Osteocyte (in vitro differentiated cells): ENCODE data around the gene COTL1. TPM values are rescaled to one million over a fixed set of nuclear protein-coding genes. Genes with fewer than 3 reads are reported as not detected.
A peak's percentile ranks its signal among the peaks of the same experiment; 100 is the strongest.

Experiments
- DNase-seq: peaks from one replicate; pipeline ENCODE4 v3.0.0; 2021; ENCODE audit warnings: mixed read lengths; ENCODE audit not compliant: unreplicated experiment; ENCODE audit errors: extremely low spot score
- H3K27ac Mint-ChIP-seq: one replicate; pipeline ENCODE4 v1.8.0; 2021; ENCODE audit warnings: mild to moderate bottlenecking, mixed read lengths; ENCODE audit not compliant: unreplicated experiment
- H3K27me3 Mint-ChIP-seq: one replicate; pipeline ENCODE4 v1.8.0; 2021; ENCODE audit warnings: mixed read lengths; ENCODE audit not compliant: unreplicated experiment
- H3K36me3 Mint-ChIP-seq: one replicate; pipeline ENCODE4 v1.8.0; 2021; ENCODE audit warnings: mixed read lengths; ENCODE audit not compliant: unreplicated experiment
- H3K4me1 Mint-ChIP-seq: one replicate; pipeline ENCODE4 v1.8.0; 2021; ENCODE audit warnings: mixed read lengths; ENCODE audit not compliant: unreplicated experiment
- H3K4me3 Mint-ChIP-seq: one replicate; pipeline ENCODE4 v1.8.0; 2021; ENCODE audit warnings: mild to moderate bottlenecking, moderate library complexity, mixed read lengths; ENCODE audit not compliant: unreplicated experiment
- H3K9me3 Mint-ChIP-seq: one replicate; pipeline ENCODE4 v1.8.0; 2021; ENCODE audit warnings: mixed read lengths; ENCODE audit not compliant: unreplicated experiment
- total RNA-seq: library from RNA; stranded (reverse); gene quantifications from 2 replicates; pipeline ENCODE4 v1.2.1, GENCODE V29; 2021
- TF ChIP-seq, protein P1 (sequence below): fragments of 200-600 bp; sonication (generic); IDR thresholded peaks from 2 replicates; pipeline ENCODE4 v1.5.0; 2021; ENCODE audit warnings: antibody characterized with exemption, mild to moderate bottlenecking, moderate library complexity

Gene COTL1
- total RNA-seq, 1 donor from 2014 or later, result 103 TPM

DNA sequence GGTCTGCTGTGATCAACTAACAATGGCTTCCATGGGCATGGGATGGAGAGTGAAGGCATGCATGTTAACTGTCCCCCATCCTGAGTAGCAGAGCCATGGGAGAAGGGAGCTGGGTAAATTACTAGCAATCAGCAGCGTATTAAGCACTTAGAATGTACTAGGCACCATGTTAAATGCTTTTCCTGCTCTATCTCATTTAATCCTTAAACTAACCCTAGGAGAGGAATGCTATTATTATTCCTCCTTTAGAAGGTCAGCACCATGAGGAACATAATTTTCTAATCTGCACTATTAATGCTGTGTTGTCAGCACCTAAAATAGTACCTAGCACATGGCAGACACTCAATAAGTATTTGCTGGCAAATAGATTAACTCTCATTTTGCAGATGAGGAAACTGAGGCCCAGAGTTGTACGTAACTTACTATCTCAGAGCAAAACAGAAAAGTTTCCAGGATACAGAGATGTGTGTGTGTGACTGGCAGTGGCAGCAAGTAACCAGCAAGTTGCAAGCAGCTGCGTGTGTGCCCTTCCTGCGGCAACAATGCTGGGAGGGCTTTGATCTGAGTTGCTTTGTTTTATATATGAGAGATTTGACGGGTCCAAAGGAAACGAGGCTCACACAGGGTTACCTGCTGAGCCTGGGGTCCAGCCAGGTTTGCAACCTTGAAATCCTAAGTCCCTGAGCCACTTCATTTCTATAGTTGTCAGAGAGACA lies 23.9 kb upstream of the COTL1 start:
- no peaks in the 10 kb centered on the region for H3K27me3 Mint-ChIP-seq
- no peak overlapping the region for H3K4me3 Mint-ChIP-seq
- H3K4me1 Mint-ChIP-seq, result peaks cover 24% of the 10 kb centered on the region
- TF ChIP-seq, protein P1, sequence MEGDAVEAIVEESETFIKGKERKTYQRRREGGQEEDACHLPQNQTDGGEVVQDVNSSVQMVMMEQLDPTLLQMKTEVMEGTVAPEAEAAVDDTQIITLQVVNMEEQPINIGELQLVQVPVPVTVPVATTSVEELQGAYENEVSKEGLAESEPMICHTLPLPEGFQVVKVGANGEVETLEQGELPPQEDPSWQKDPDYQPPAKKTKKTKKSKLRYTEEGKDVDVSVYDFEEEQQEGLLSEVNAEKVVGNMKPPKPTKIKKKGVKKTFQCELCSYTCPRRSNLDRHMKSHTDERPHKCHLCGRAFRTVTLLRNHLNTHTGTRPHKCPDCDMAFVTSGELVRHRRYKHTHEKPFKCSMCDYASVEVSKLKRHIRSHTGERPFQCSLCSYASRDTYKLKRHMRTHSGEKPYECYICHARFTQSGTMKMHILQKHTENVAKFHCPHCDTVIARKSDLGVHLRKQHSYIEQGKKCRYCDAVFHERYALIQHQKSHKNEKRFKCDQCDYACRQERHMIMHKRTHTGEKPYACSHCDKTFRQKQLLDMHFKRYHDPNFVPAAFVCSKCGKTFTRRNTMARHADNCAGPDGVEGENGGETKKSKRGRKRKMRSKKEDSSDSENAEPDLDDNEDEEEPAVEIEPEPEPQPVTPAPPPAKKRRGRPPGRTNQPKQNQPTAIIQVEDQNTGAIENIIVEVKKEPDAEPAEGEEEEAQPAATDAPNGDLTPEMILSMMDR, result no peak
- no peak for DNase-seq
- H3K27ac Mint-ChIP-seq, result peak overlapping the region; percentile 60
- H3K36me3 Mint-ChIP-seq, result no peaks in the 10 kb centered on the region
- H3K9me3 Mint-ChIP-seq, result no peaks in the 10 kb centered on the region

GRCh38 chr16:84640145-84640544 lies 22.3 kb upstream of the COTL1 start:
- peaks cover 24% of the 10 kb centered on the region for H3K4me1 Mint-ChIP-seq
- TF ChIP-seq, protein P1, result no peak
- DNase-seq, result no peak
- no peak overlapping the region for H3K27ac Mint-ChIP-seq
- H3K36me3 Mint-ChIP-seq, result no peaks in the 10 kb centered on the region
- H3K4me3 Mint-ChIP-seq, result no peak overlapping the region
- H3K27me3 Mint-ChIP-seq, result no peaks in the 10 kb centered on the region
- no peaks in the 10 kb centered on the region for H3K9me3 Mint-ChIP-seq

GRCh38 chr16:84638231-84638806 lies 20.4 kb upstream of the COTL1 start:
- no peak for DNase-seq
- Mint-ChIP-seq H3K27me3 (no peaks in the 10 kb centered on the region), H3K27ac (no peak overlapping the region), H3K4me1 (peaks cover 28% of the 10 kb centered on the region), H3K4me3 (no peak overlapping the region), H3K9me3 (no peaks in the 10 kb centered on the region), H3K36me3 (no peaks in the 10 kb centered on the region)
- TF ChIP-seq, protein P1, result no peak

- H3K27ac Mint-ChIP-seq, result no peak overlapping the region
- no peaks in the 10 kb centered on the region for H3K27me3 Mint-ChIP-seq
- H3K36me3 Mint-ChIP-seq, result no peaks in the 10 kb centered on the region
- no peak overlapping the region for H3K4me3 Mint-ChIP-seq
- TF ChIP-seq, protein P1, result no peak
- DNase-seq, result no peak
- peaks cover 22% of the 10 kb centered on the region for H3K4me1 Mint-ChIP-seq
- H3K9me3 Mint-ChIP-seq, result no peaks in the 10 kb centered on the region
Measured at GRCh38 chr16:84637709-84638108, 19.8 kb upstream of the COTL1 start.

- H3K4me3 Mint-ChIP-seq, result no peak overlapping the region
- no peaks in the 10 kb centered on the region for H3K9me3 Mint-ChIP-seq
- TF ChIP-seq, protein P1, result no peak
- no peak overlapping the region for H3K27ac Mint-ChIP-seq
- H3K36me3 Mint-ChIP-seq, result no peaks in the 10 kb centered on the region
- DNase-seq, result no peak
- H3K27me3 Mint-ChIP-seq, result no peaks in the 10 kb centered on the region
- peaks cover 11% of the 10 kb centered on the region for H3K4me1 Mint-ChIP-seq
Measured at GRCh38 chr16:84635702-84636101, 17.8 kb upstream of the COTL1 start.
